Measurements from ENCODE around the gene PRRC1. TPM values are rescaled to one million over a fixed set of nuclear protein-coding genes. Genes with fewer than 3 reads are reported as not detected.

The PRRC1 gene
- total and polyA plus RNA-seq, 2 donors from 2014 or later = 19.8 to 55.8 TPM

GRCh38 chr5:127571314-127572131, 54.1 kb downstream of the PRRC1 start:
- TF ChIP-seq CTCF (IDR thresholded peaks at IDR 0.05; ENCODE audit: borderline replicate concordance, extremely low read depth, insufficient read depth) = no peak
- no peaks in the 10 kb centered on the region for H3K4me1 ChIP-seq (ENCODE audit: control insufficient read depth in 2 of 3, insufficient read depth in 2 of 3, low read depth in 1 of 3, low read length in 3 of 3)
- H3K36me3 ChIP-seq (ENCODE audit: control insufficient read depth in 2 of 3, insufficient read depth in 3 of 3, low read length in 3 of 3) = no peaks in the 10 kb centered on the region
- H3K4me3 ChIP-seq (ENCODE audit: low read length in 3 of 3) = no peak overlapping the region
- no peak overlapping the region for H3K27ac ChIP-seq (ENCODE audit: low read depth in 2 of 2, low read length in 2 of 2)
- intact Hi-C loops (cut with DNase I) = no loop called here
- peaks cover 0 to 4% (median 0%) of the 10 kb centered on the region in 3 donors for H3K9me3 ChIP-seq (ENCODE audit: control insufficient read depth in 2 of 3, insufficient read depth in 1 of 3, low read length in 3 of 3)
- no peak overlapping the region for H3K9ac ChIP-seq (ENCODE audit: low read length in 3 of 3)
- no peaks in the 10 kb centered on the region for H3K27me3 ChIP-seq (ENCODE audit: control insufficient read depth, insufficient read depth, low read length)
- FAIRE-seq = no peak
- DNase-seq = no peak

GRCh38 chr5:127572930-127573329, 55.5 kb downstream of the PRRC1 start:
- Histone ChIP-seq H3K36me3 (ENCODE audit: control insufficient read depth in 2 of 3, insufficient read depth in 3 of 3, low read length in 3 of 3) (no peaks in the 10 kb centered on the region), H3K4me1 (ENCODE audit: control insufficient read depth in 2 of 3, insufficient read depth in 2 of 3, low read depth in 1 of 3, low read length in 3 of 3) (no peaks in the 10 kb centered on the region), H3K27ac (ENCODE audit: low read depth in 2 of 2, low read length in 2 of 2) (no peak overlapping the region), H3K9ac (ENCODE audit: low read length in 3 of 3) (no peak overlapping the region), H3K4me3 (ENCODE audit: low read length in 3 of 3) (no peak overlapping the region), H3K27me3 (ENCODE audit: control insufficient read depth, insufficient read depth, low read length) (no peaks in the 10 kb centered on the region), H3K9me3 (ENCODE audit: control insufficient read depth in 2 of 3, insufficient read depth in 1 of 3, low read length in 3 of 3) (peaks cover 0 to 4% (median 0%) of the 10 kb centered on the region in 3 donors)
- TF ChIP-seq CTCF (IDR thresholded peaks at IDR 0.05; ENCODE audit: borderline replicate concordance, extremely low read depth, insufficient read depth) = no peak
- no peak for DNase-seq
- intact Hi-C loops (cut with DNase I) = no loop called here
- no peak for FAIRE-seq

- H3K9ac ChIP-seq (ENCODE audit: low read length in 3 of 3) = no peak overlapping the region
- FAIRE-seq = no peak
- peaks cover 0 to 4% (median 0%) of the 10 kb centered on the region in 3 donors for H3K9me3 ChIP-seq (ENCODE audit: control insufficient read depth in 2 of 3, insufficient read depth in 1 of 3, low read length in 3 of 3)
- no peaks in the 10 kb centered on the region for H3K36me3 ChIP-seq (ENCODE audit: control insufficient read depth in 2 of 3, insufficient read depth in 3 of 3, low read length in 3 of 3)
- intact Hi-C loops (cut with DNase I) = no loop called here
- no peaks in the 10 kb centered on the region for H3K27me3 ChIP-seq (ENCODE audit: control insufficient read depth, insufficient read depth, low read length)
- H3K27ac ChIP-seq (ENCODE audit: low read depth in 2 of 2, low read length in 2 of 2) = no peak overlapping the region
- H3K4me1 ChIP-seq (ENCODE audit: control insufficient read depth in 2 of 3, insufficient read depth in 2 of 3, low read depth in 1 of 3, low read length in 3 of 3) = no peaks in the 10 kb centered on the region
- TF ChIP-seq CTCF (IDR thresholded peaks at IDR 0.05; ENCODE audit: borderline replicate concordance, extremely low read depth, insufficient read depth) = no peak
- DNase-seq = no peak
- no peak overlapping the region for H3K4me3 ChIP-seq (ENCODE audit: low read length in 3 of 3)
Measured at GRCh38 chr5:127574852-127575679, 57.6 kb downstream of the PRRC1 start.
